T-helper 2 cell treated with Interferon-gamma antibody and Interleukin-4, amounts not matched to agents 100 ng/mL and 5 ng/mL, for 36 hours (primary cell): ENCODE data around the gene CAP2. TPM values are rescaled to one million over a fixed set of nuclear protein-coding genes. Genes with fewer than 3 reads are reported as not detected.
"Not testable (repeated sequence)": the region's sequence is repeated elsewhere in the genome, so short reads cannot be mapped to it uniquely, and the experiment has no call there.

Source experiments
- intact Hi-C: fragments of 100-400 bp; cut with micrococcal nuclease; formaldehyde crosslinking; loops from one replicate; pipeline ENCODE4 v1.15.1; 2023
- total RNA-seq: library from RNA; stranded (reverse); gene quantifications from 2 replicates; pipeline ENCODE4 v1.2.3, GENCODE V29; 2022

CAP2 gene
- total RNA-seq, 1 donor from 2014 or later: not detected

- intact Hi-C loops: no loop called here
Observed at GRCh38 chr6:17432356-17432755, 39.0 kb downstream of the CAP2 start.

GRCh38 chr6:17439243-17439993, 46.0 kb downstream of the CAP2 start:
- intact Hi-C loops: no loop called here

GRCh38 chr6:17440811-17441210, 47.4 kb downstream of the CAP2 start:
- intact Hi-C loops: not testable (repeated sequence)

GRCh38 chr6:17442196-17442595, 48.8 kb downstream of the CAP2 start:
- intact Hi-C loops: no loop called here

- intact Hi-C loops: no loop called here
Observed at GRCh38 chr6:17446713-17447112, 53.3 kb downstream of the CAP2 start.

GRCh38 chr6:17448165-17448564, 54.8 kb downstream of the CAP2 start:
- intact Hi-C loops: no loop called here

- intact Hi-C loops: no loop called here
Observed at GRCh38 chr6:17450397-17450796, 57.0 kb downstream of the CAP2 start.

GRCh38 chr6:17450832-17451231, 57.4 kb downstream of the CAP2 start:
- intact Hi-C loops: no loop called here

GRCh38 chr6:17452096-17452495, 58.7 kb downstream of the CAP2 start:
- intact Hi-C loops: no loop called here

- intact Hi-C loops: no loop called here
Observed at GRCh38 chr6:17454316-17455005, 61.1 kb downstream of the CAP2 start.

GRCh38 chr6:17455919-17456318, 62.5 kb downstream of the CAP2 start:
- intact Hi-C loops: no loop called here

GRCh38 chr6:17456711-17457110, 63.3 kb downstream of the CAP2 start:
- intact Hi-C loops: no loop called here

GRCh38 chr6:17457405-17457804, 64.0 kb downstream of the CAP2 start:
- intact Hi-C loops: no loop called here

- intact Hi-C loops: no loop called here
Observed at GRCh38 chr6:17457956-17458355, 64.6 kb downstream of the CAP2 start.

GRCh38 chr6:17458966-17459365, 65.6 kb downstream of the CAP2 start:
- intact Hi-C loops: no loop called here

- intact Hi-C loops: no loop called here
Observed at GRCh38 chr6:17460862-17461261, 67.5 kb downstream of the CAP2 start.

GRCh38 chr6:17466147-17466546, 72.8 kb downstream of the CAP2 start:
- intact Hi-C loops: no loop called here

GRCh38 chr6:17466707-17467106, 73.3 kb downstream of the CAP2 start:
- intact Hi-C loops: no loop called here

- intact Hi-C loops: no loop called here
Observed at GRCh38 chr6:17469006-17469832, 75.8 kb downstream of the CAP2 start.

GRCh38 chr6:17470202-17470937, 77.0 kb downstream of the CAP2 start:
- intact Hi-C loops: no loop called here

- intact Hi-C loops: no loop called here
Observed at GRCh38 chr6:17470938-17471327, 77.5 kb downstream of the CAP2 start.
